PC-3 (cell line): ENCODE data around the gene SETD1A. TPM values are rescaled to one million over a fixed set of nuclear protein-coding genes. Genes with fewer than 3 reads are reported as not detected.

ENCODE experiments used
- ATAC-seq: fragments of 200-7000 bp; cut with Tn5 transposase; 2 replicates; pipeline ENCODE4 v1.9.1; 2020; ENCODE audit warnings: mild to moderate bottlenecking, moderate library complexity
- BruUV-seq: library from RNA; stranded (reverse); fragments of 400-500 nt; replicated peaks from 2 replicates; lab custom pipeline; 2021; lab: Mats Ljungman, UMichigan
- CTCF ChIA-PET: fragments of 300-600 bp; sonication (Branson Sonifier 250); formaldehyde crosslinking; loops from one replicate; lab custom pipeline; 2022; ENCODE audit warnings: antibody characterized with exemption; lab: Charles Lee
- POLR2A ChIA-PET: fragments of 300-600 bp; sonication (Branson Sonifier 250); formaldehyde crosslinking; loops from one replicate; lab custom pipeline; 2022; ENCODE audit warnings: antibody characterized with exemption; ENCODE audit not compliant: unreplicated experiment; lab: Charles Lee
- DNase-seq: peaks from one replicate; pipeline ENCODE4 v3.0.0-alpha.2; 2015
- H2AFZ ChIP-seq: fragments of 300-600 bp; sonication (generic); 2 replicates; pipeline ENCODE4 v1.6.0; 2016; ENCODE audit warnings: antibody characterized with exemption, low read length
- H3F3A ChIP-seq: fragments of 300-600 bp; sonication (generic); one replicate; pipeline ENCODE4 v1.6.0; 2017; ENCODE audit warnings: antibody characterized with exemption, low read length, control low read depth, mild to moderate bottlenecking; ENCODE audit not compliant: unreplicated experiment
- H3K27ac ChIP-seq: fragments of 300-600 bp; sonication (generic); 2 replicates; pipeline ENCODE4 v1.5.1; 2016; ENCODE audit warnings: mild to moderate bottlenecking, low read length
- H3K27me3 ChIP-seq: fragments of 300-600 bp; sonication (generic); 2 replicates; pipeline ENCODE4 v1.6.1; 2016; ENCODE audit warnings: low read length, mixed read lengths
- H3K36me3 ChIP-seq: fragments of 300-600 bp; sonication (generic); 2 replicates; pipeline ENCODE4 v1.6.1; 2016; ENCODE audit warnings: low read depth, mixed run types, low read length, mixed read lengths
- H3K4me1 ChIP-seq: fragments of 300-600 bp; sonication (generic); 2 replicates; pipeline ENCODE4 v1.5.1; 2016; ENCODE audit warnings: low read length; ENCODE audit not compliant: insufficient read depth
- H3K4me2 ChIP-seq: fragments of 300-600 bp; sonication (generic); 2 replicates; pipeline ENCODE4 v1.6.0; 2016; ENCODE audit warnings: low read length
- H3K4me3 ChIP-seq: fragments of 300-600 bp; sonication (generic); 2 replicates; pipeline ENCODE4 v1.5.1; 2016; ENCODE audit warnings: mild to moderate bottlenecking, low read length, mixed read lengths
- H3K79me2 ChIP-seq: fragments of 300-600 bp; sonication (generic); 2 replicates; pipeline ENCODE4 v1.6.1; 2017; ENCODE audit warnings: low read length, mixed read lengths
- H3K9ac ChIP-seq: fragments of 300-600 bp; sonication (generic); 2 replicates; pipeline ENCODE4 v1.6.0; 2016; ENCODE audit warnings: mild to moderate bottlenecking, low read length
- H3K9me2 ChIP-seq: fragments of 300-600 bp; sonication (generic); replicated peaks from 2 replicates; pipeline ENCODE4 v1.6.1; 2016; ENCODE audit warnings: mixed run types, low read length, mixed read lengths
- H3K9me3 ChIP-seq: fragments of 300-600 bp; sonication (generic); 2 replicates; pipeline ENCODE4 v1.6.1; 2016; ENCODE audit warnings: low read length, mixed read lengths
- H4K20me1 ChIP-seq: fragments of 300-600 bp; sonication (generic); 2 replicates; pipeline ENCODE4 v1.6.1; 2016; ENCODE audit warnings: low read length, mixed read lengths
- CTCF ChIP-seq: fragments of 300-600 bp; sonication (generic); conservative IDR thresholded peaks from 2 replicates; pipeline ENCODE4 v1.5.1; 2017; ENCODE audit warnings: antibody characterized with exemption, low read depth, mild to moderate bottlenecking, low read length
- EZH2 ChIP-seq: fragments of 300-600 bp; sonication (generic); IDR thresholded peaks from one replicate; pipeline ENCODE4 v1.6.1; 2017; ENCODE audit warnings: antibody characterized with exemption, mild to moderate bottlenecking, low read length; ENCODE audit not compliant: unreplicated experiment
- EZH2phosphoT487 ChIP-seq: fragments of 300-600 bp; sonication (generic); IDR thresholded peaks from 2 replicates; pipeline ENCODE4 v1.6.1; 2018; ENCODE audit warnings: mild to moderate bottlenecking, antibody characterized with exemption, low read length, borderline replicate concordance
- intact Hi-C: fragments of 100-400 bp; cut with micrococcal nuclease; formaldehyde crosslinking; loops from 2 replicates; pipeline ENCODE4 v1.9.0; 2023
- total RNA-seq: library from RNA; depleted of rRNA; stranded (reverse); fragments of >200 nt; gene quantifications from 2 replicates; pipeline ENCODE4 v1.2.3, GENCODE V29; 2014

Gene SETD1A
- total RNA-seq, 1 experiment from 2014 or later, result 7.9 TPM

GRCh38 chr16:30995927-30996323, 38.4 kb downstream of the SETD1A start:
- ATAC-seq (no peak), DNase-seq (no peak)
- no TSS peak for BruUV-seq
- Histone ChIP-seq H3K27me3 (no peaks in the 10 kb centered on the region), H3K27ac (0 out of 2 replicates have a peak overlapping the region, but pooled peaks have one; percentile 74), H2AFZ (peak overlapping the region; percentile 71; the same call in 1 of the 2 replicates), H3K9me2 (no peaks in the 10 kb centered on the region), H3K79me2 (no peaks in the 10 kb centered on the region), H3F3A (no peaks in the 10 kb centered on the region), H3K4me3 (peak overlapping the region; percentile 83; the same call in 1 of the 2 replicates), H3K9ac (peak overlapping the region; percentile 85; the same call in 1 of the 2 replicates), H3K9me3 (no peaks in the 10 kb centered on the region), H3K4me1 (peaks cover 31% of the 10 kb centered on the region), H4K20me1 (no peaks in the 10 kb centered on the region), H3K4me2 (peak overlapping the region; percentile 100), H3K36me3 (no peaks in the 10 kb centered on the region)
- ChIA-PET CTCF (no interaction called here), POLR2A (no interaction called here)
- TF ChIP-seq EZH2phosphoT487, result no peak
- no peak for TF ChIP-seq CTCF
- TF ChIP-seq EZH2, result no peak
- intact Hi-C loops, result loop anchor here (5.0 kb wide), 2 partner anchors 36 to 76 kb away; partner anchors contain the start of genes STX4, ZNF646 and ZNF668

GRCh38 chr16:30996324-30996984, 38.9 kb downstream of the SETD1A start:
- H4K20me1 ChIP-seq, result no peaks in the 10 kb centered on the region
- H3K4me3 ChIP-seq, result peak overlapping the region; percentile 83
- H2AFZ ChIP-seq, result peak overlapping the region; percentile 71
- ChIA-PET CTCF (no interaction called here), POLR2A (no interaction called here)
- peak overlapping the region; percentile 74 for H3K27ac ChIP-seq
- ATAC-seq, result no peak
- TF ChIP-seq EZH2phosphoT487, result no peak
- no peak for TF ChIP-seq EZH2
- no peak for TF ChIP-seq CTCF
- intact Hi-C loops, result loop anchor here (5.0 kb wide), 2 partner anchors 36 to 76 kb away; partner anchors contain the start of genes STX4, ZNF646 and ZNF668
- H3K4me1 ChIP-seq, result peaks cover 31% of the 10 kb centered on the region
- H3K27me3 ChIP-seq, result no peaks in the 10 kb centered on the region
- H3K36me3 ChIP-seq, result no peaks in the 10 kb centered on the region
- no peaks in the 10 kb centered on the region for H3K9me2 ChIP-seq
- H3K9ac ChIP-seq, result peak overlapping the region; percentile 85
- peak; percentile 12 for DNase-seq
- H3K4me2 ChIP-seq, result peak overlapping the region; percentile 100
- H3F3A ChIP-seq, result no peaks in the 10 kb centered on the region
- no peaks in the 10 kb centered on the region for H3K79me2 ChIP-seq
- BruUV-seq, result TSS peak; percentile 86
- H3K9me3 ChIP-seq, result no peaks in the 10 kb centered on the region
